ENCODE data around the gene HPSE2. TPM values are rescaled to one million over a fixed set of nuclear protein-coding genes. Genes with fewer than 3 reads are reported as not detected.

Gene HPSE2
- total RNA-seq, 1 donor from 2014 or later: not detected

- no peaks in the 10 kb centered on the region for H3K9me3 ChIP-seq
- no peak for DNase-seq (ENCODE audit: low spot score in 2 of 2)
- no peak overlapping the region for H3K27ac ChIP-seq
- no peaks in the 10 kb centered on the region for H3K36me3 ChIP-seq
- no peak for TF ChIP-seq CTCF (IDR thresholded peaks at IDR 0.05)
- no peaks in the 10 kb centered on the region for H3K4me1 ChIP-seq
- H3K27me3 ChIP-seq: no peaks in the 10 kb centered on the region
- no peak overlapping the region for H3K4me3 ChIP-seq
- intact Hi-C loops (cut with DNase I): no loop called here
These were observed 696.1 kb downstream of the HPSE2 start for GRCh38 chr10:98539578-98539977.

- no peak for TF ChIP-seq CTCF (IDR thresholded peaks at IDR 0.05)
- no peak overlapping the region for H3K27ac ChIP-seq
- H3K4me1 ChIP-seq: no peaks in the 10 kb centered on the region
- H3K27me3 ChIP-seq: no peaks in the 10 kb centered on the region
- no peak for DNase-seq (ENCODE audit: low spot score in 2 of 2)
- no peaks in the 10 kb centered on the region for H3K36me3 ChIP-seq
- intact Hi-C loops (cut with DNase I): no loop called here
- no peak overlapping the region for H3K4me3 ChIP-seq
- no peaks in the 10 kb centered on the region for H3K9me3 ChIP-seq
These were observed 697.2 kb downstream of the HPSE2 start for GRCh38 chr10:98538472-98538871.

GRCh38 chr10:98536551-98536950, 699.1 kb downstream of the HPSE2 start:
- no peak for TF ChIP-seq CTCF (IDR thresholded peaks at IDR 0.05)

GRCh38 chr10:98533746-98534445, 701.8 kb downstream of the HPSE2 start:
- intact Hi-C loops (cut with DNase I): no loop called here
- H3K9me3 ChIP-seq: no peaks in the 10 kb centered on the region
- TF ChIP-seq CTCF (IDR thresholded peaks at IDR 0.05): no peak
- no peak for DNase-seq (ENCODE audit: low spot score in 2 of 2)
- no peak overlapping the region for H3K4me3 ChIP-seq
- H3K27me3 ChIP-seq: no peaks in the 10 kb centered on the region
- no peaks in the 10 kb centered on the region for H3K4me1 ChIP-seq
- H3K27ac ChIP-seq: no peak overlapping the region
- no peaks in the 10 kb centered on the region for H3K36me3 ChIP-seq

More at GRCh38 chr10:98536551-98536950, 699.1 kb downstream of the HPSE2 start:
- Histone ChIP-seq H3K9me3 (no peaks in the 10 kb centered on the region), H3K4me3 (no peak overlapping the region), H3K27me3 (no peaks in the 10 kb centered on the region), H3K36me3 (no peaks in the 10 kb centered on the region), H3K4me1 (no peaks in the 10 kb centered on the region), H3K27ac (no peak overlapping the region)
- DNase-seq (ENCODE audit: low spot score in 2 of 2): no peak
- intact Hi-C loops (cut with DNase I): no loop called here

GRCh38 chr10:98533241-98533640, 702.4 kb downstream of the HPSE2 start:
- DNase-seq (ENCODE audit: low spot score in 2 of 2): no peak
- H3K4me3 ChIP-seq: no peak overlapping the region
- TF ChIP-seq CTCF (IDR thresholded peaks at IDR 0.05): no peak
- no peaks in the 10 kb centered on the region for H3K9me3 ChIP-seq
- H3K4me1 ChIP-seq: no peaks in the 10 kb centered on the region
- H3K36me3 ChIP-seq: no peaks in the 10 kb centered on the region
- H3K27me3 ChIP-seq: no peaks in the 10 kb centered on the region
- H3K27ac ChIP-seq: no peak overlapping the region
- intact Hi-C loops (cut with DNase I): no loop called here

- Histone ChIP-seq H3K4me1 (no peaks in the 10 kb centered on the region), H3K9me3 (no peaks in the 10 kb centered on the region), H3K27ac (no peak overlapping the region), H3K27me3 (no peaks in the 10 kb centered on the region), H3K4me3 (no peak overlapping the region), H3K36me3 (no peaks in the 10 kb centered on the region)
- DNase-seq (ENCODE audit: low spot score in 2 of 2): no peak
- TF ChIP-seq CTCF (IDR thresholded peaks at IDR 0.05): no peak
- intact Hi-C loops (cut with DNase I): no loop called here
These were observed 706.9 kb downstream of the HPSE2 start for GRCh38 chr10:98528805-98529183.
